Ectodermal cell (in vitro differentiated cells): Measurements from ENCODE around the gene NOP53.
"Not testable (repeated sequence)": the region's sequence is repeated elsewhere in the genome, so short reads cannot be mapped to it uniquely, and the experiment has no call there.

Source experiments
- H3K27ac ChIP-seq: 2 replicates; pipeline ENCODE4 v1.7.0; 2013; ENCODE audit warnings: mild to moderate bottlenecking, low read depth, low read length; ENCODE audit not compliant: insufficient read depth, poor library complexity, severe bottlenecking
- H3K27me3 ChIP-seq: 2 replicates; pipeline ENCODE4 v1.7.0; 2013; ENCODE audit warnings: mild to moderate bottlenecking, low read length; ENCODE audit not compliant: insufficient read depth, control insufficient read depth, poor library complexity, severe bottlenecking
- H3K36me3 ChIP-seq: one replicate; pipeline ENCODE4 v1.7.0; 2013; ENCODE audit warnings: low read length; ENCODE audit not compliant: control insufficient read depth, insufficient read depth
- H3K4me1 ChIP-seq: one replicate; pipeline ENCODE4 v1.7.0; 2013; ENCODE audit warnings: low read length; ENCODE audit not compliant: control insufficient read depth, insufficient read depth
- H3K4me3 ChIP-seq: 2 replicates; pipeline ENCODE4 v1.7.0; 2013; ENCODE audit warnings: low read depth, low read length, control low read depth; ENCODE audit not compliant: insufficient read depth
- H3K9me3 ChIP-seq: 2 replicates; pipeline ENCODE4 v1.7.0; 2013; ENCODE audit warnings: mild to moderate bottlenecking, low read length, moderate library complexity; ENCODE audit not compliant: control insufficient read depth
- WGBS, 2 experiments: methylation state at CpG; one replicate each; pipeline ENCODE4 v1.1.7; 2013; ENCODE audit warnings: missing lambda C conversion rate in 2 of 2; 5-methylcytosine and 5-hydroxymethylcytosine counted together

Gene NOP53

GRCh38 chr19:47762151-47762550 is 16.8 kb downstream of the NOP53 start:
- peaks cover 3% of the 10 kb centered on the region for H3K4me1 ChIP-seq
- H3K9me3 ChIP-seq = no peaks in the 10 kb centered on the region
- H3K27ac ChIP-seq = no peak overlapping the region
- H3K27me3 ChIP-seq = no peaks in the 10 kb centered on the region
- 59 to 60% methylated on average over 3 of the region's 3 CpGs for WGBS, 2 experiments
- peaks cover 20% of the 10 kb centered on the region for H3K36me3 ChIP-seq
- no peak overlapping the region for H3K4me3 ChIP-seq

- Histone ChIP-seq H3K4me1 (peaks cover 3% of the 10 kb centered on the region), H3K4me3 (no peak overlapping the region), H3K36me3 (peaks cover 14% of the 10 kb centered on the region), H3K27me3 (no peaks in the 10 kb centered on the region), H3K9me3 (no peaks in the 10 kb centered on the region), H3K27ac (no peak overlapping the region)
- WGBS, 2 experiments = 85 to 90% methylated on average over 17 to 18 of the region's 18 CpGs
These were observed 17.4 kb downstream of the NOP53 start for GRCh38 chr19:47762615-47763308.

GRCh38 chr19:47764705-47765104 is 19.4 kb downstream of the NOP53 start:
- not testable (repeated sequence) for H3K27me3 ChIP-seq, H3K4me1 ChIP-seq, H3K4me3 ChIP-seq, H3K9me3 ChIP-seq, H3K27ac ChIP-seq, H3K36me3 ChIP-seq
- 92 to 94% methylated on average over 3 of the region's 3 CpGs for WGBS, 2 experiments

GRCh38 chr19:47765523-47766358 is 20.4 kb downstream of the NOP53 start:
- no peaks in the 10 kb centered on the region for H3K9me3 ChIP-seq
- H3K36me3 ChIP-seq = no peaks in the 10 kb centered on the region
- peaks cover 7% of the 10 kb centered on the region for H3K4me1 ChIP-seq
- no peak overlapping the region for H3K4me3 ChIP-seq
- no peak overlapping the region for H3K27ac ChIP-seq
- no peaks in the 10 kb centered on the region for H3K27me3 ChIP-seq
- 37 to 39% methylated on average over 19 of the region's 19 CpGs for WGBS, 2 experiments

GRCh38 chr19:47766359-47766620 is 20.9 kb downstream of the NOP53 start:
- WGBS, 2 experiments = 83 to 90% methylated on average over 7 of the region's 7 CpGs
- no peaks in the 10 kb centered on the region for H3K36me3 ChIP-seq
- no peak overlapping the region for H3K4me3 ChIP-seq
- peaks cover 7% of the 10 kb centered on the region for H3K4me1 ChIP-seq
- H3K27ac ChIP-seq = no peak overlapping the region
- H3K9me3 ChIP-seq = no peaks in the 10 kb centered on the region
- H3K27me3 ChIP-seq = no peaks in the 10 kb centered on the region

- H3K4me3 ChIP-seq = no peak overlapping the region
- peaks cover 7% of the 10 kb centered on the region for H3K4me1 ChIP-seq
- H3K36me3 ChIP-seq = no peaks in the 10 kb centered on the region
- WGBS, 2 experiments = 88 to 92% methylated on average over 7 of the region's 7 CpGs
- no peak overlapping the region for H3K27ac ChIP-seq
- no peaks in the 10 kb centered on the region for H3K9me3 ChIP-seq
- no peaks in the 10 kb centered on the region for H3K27me3 ChIP-seq
These were observed 21.3 kb downstream of the NOP53 start for GRCh38 chr19:47766670-47767069.

GRCh38 chr19:47767349-47767748 is 22.0 kb downstream of the NOP53 start:
- Histone ChIP-seq H3K27ac (no peak overlapping the region), H3K27me3 (no peaks in the 10 kb centered on the region), H3K36me3 (no peaks in the 10 kb centered on the region), H3K4me3 (no peak overlapping the region), H3K9me3 (no peaks in the 10 kb centered on the region), H3K4me1 (peaks cover 7% of the 10 kb centered on the region)
- 0 to 50% methylated on average over 1 to 2 of the region's 2 CpGs for WGBS, 2 experiments

GRCh38 chr19:47768604-47769003 is 23.3 kb downstream of the NOP53 start:
- Histone ChIP-seq H3K36me3 (no peaks in the 10 kb centered on the region), H3K27me3 (no peaks in the 10 kb centered on the region), H3K4me1 (peaks cover 7% of the 10 kb centered on the region), H3K4me3 (no peak overlapping the region), H3K27ac (no peak overlapping the region), H3K9me3 (no peaks in the 10 kb centered on the region)
- WGBS, 2 experiments = 85 to 91% methylated on average over 2 of the region's 2 CpGs

GRCh38 chr19:47769534-47769933 is 24.2 kb downstream of the NOP53 start:
- H3K4me3 ChIP-seq = no peak overlapping the region
- no peak overlapping the region for H3K27ac ChIP-seq
- no peaks in the 10 kb centered on the region for H3K36me3 ChIP-seq
- WGBS, 2 experiments = 88% methylated on average over 3 of the region's 3 CpGs
- H3K27me3 ChIP-seq = no peaks in the 10 kb centered on the region
- H3K4me1 ChIP-seq = peaks cover 7% of the 10 kb centered on the region
- no peaks in the 10 kb centered on the region for H3K9me3 ChIP-seq

GRCh38 chr19:47771291-47771690 is 25.9 kb downstream of the NOP53 start:
- not testable (repeated sequence) for H3K27ac ChIP-seq, H3K4me1 ChIP-seq, H3K36me3 ChIP-seq, H3K9me3 ChIP-seq, H3K27me3 ChIP-seq, H3K4me3 ChIP-seq
- WGBS, 2 experiments = 93% methylated on average over 6 of the region's 6 CpGs
